GM12878 (cell line): ENCODE data around the gene LMF1. TPM values are rescaled to one million over a fixed set of nuclear protein-coding genes. Genes with fewer than 3 reads are reported as not detected.

Experiments used
- ATAC-seq: fragments of 200-7000 bp; cut with Tn5 transposase; 3 replicates; pipeline ENCODE4 v1.9.1; 2020; ENCODE audit warnings: mild to moderate bottlenecking, moderate library complexity
- BruUV-seq: library from RNA; stranded (reverse); fragments of 400-500 nt; replicated peaks from 2 replicates; lab custom pipeline; 2021; lab: Mats Ljungman, UMichigan
- CTCF ChIA-PET: fragments of 300-600 bp; sonication (Branson Sonifier 250); formaldehyde crosslinking; extraction: SDS; loops from one replicate; lab custom pipeline; 2021; ENCODE audit warnings: inconsistent platforms; lab: Yijun Ruan, JAX
- POLR2A ChIA-PET: fragments of 350-600 bp; formaldehyde crosslinking; extraction: SDS; loops from one replicate; lab custom pipeline; 2021; ENCODE audit warnings: inconsistent platforms; lab: Charles Lee
- RAD21 ChIA-PET: fragments of 300-600 bp; sonication (Branson Sonifier 250); formaldehyde crosslinking; loops from one replicate; lab custom pipeline; 2023; ENCODE audit warnings: antibody characterized with exemption; ENCODE audit not compliant: unreplicated experiment; lab: Charles Lee
- SMC1A ChIA-PET: fragments of 300-600 bp; sonication (Branson Sonifier 250); formaldehyde crosslinking; loops from one replicate; lab custom pipeline; 2023; ENCODE audit not compliant: unreplicated experiment, uncharacterized antibody; lab: Charles Lee
- DNase-seq: peaks from one replicate; pipeline ENCODE4 v3.0.0-alpha.2; 2011; ENCODE audit warnings: low read depth, low spot score
- FAIRE-seq: peaks from 3 replicates; lab custom pipeline; 2011; peaks lifted over from hg19 to GRCh38; lab: Jason Lieb, UNC
- H2AFZ ChIP-seq: 2 replicates; pipeline ENCODE4 v1.6.0; 2011; ENCODE audit warnings: low read depth, low read length, control low read depth; ENCODE audit not compliant: control insufficient read depth
- H3K27ac ChIP-seq: 2 replicates; pipeline ENCODE4 v1.5.1; 2011; ENCODE audit warnings: control low read depth; ENCODE audit not compliant: control insufficient read depth, insufficient read depth
- H3K27me3 ChIP-seq, 2 experiments: replicated peaks in 1 of 2; 2 replicates each; pipeline versions ENCODE4 v1.6.0 to v1.6.1; 2011; ENCODE audit warnings: low read length in 1 of 2; ENCODE audit not compliant: control insufficient read depth in 2 of 2, insufficient read depth in 2 of 2
- H3K36me3 ChIP-seq, 2 experiments: 2 replicates each; pipeline ENCODE4 v1.5.1; 2011; ENCODE audit warnings: low read length in 1 of 2; ENCODE audit not compliant: control insufficient read depth in 2 of 2, insufficient read depth in 2 of 2
- H3K4me1 ChIP-seq: 2 replicates; pipeline ENCODE4 v1.6.1; 2011; ENCODE audit warnings: mild to moderate bottlenecking, low read length, moderate library complexity, mixed read lengths; ENCODE audit not compliant: control insufficient read depth, insufficient read depth
- H3K4me2 ChIP-seq: 2 replicates; pipeline ENCODE4 v1.6.0; 2011; ENCODE audit warnings: control low read depth; ENCODE audit not compliant: control insufficient read depth, insufficient read depth
- H3K4me3 ChIP-seq: fragments of 200-600 bp; sonication (generic); 2 replicates; pipeline ENCODE4 v1.5.1; 2016
- H3K79me2 ChIP-seq: 2 replicates; pipeline ENCODE4 v1.6.0; 2011; ENCODE audit warnings: low read length; ENCODE audit not compliant: control insufficient read depth, insufficient read depth
- H3K9ac ChIP-seq: 2 replicates; pipeline ENCODE4 v1.8.0; 2011; ENCODE audit warnings: low read length, control low read depth, mixed read lengths; ENCODE audit not compliant: control insufficient read depth, insufficient read depth
- H3K9me3 ChIP-seq: replicated peaks from 3 replicates; pipeline ENCODE4 v1.5.1; 2011; ENCODE audit warnings: mild to moderate bottlenecking, low read length; ENCODE audit not compliant: control insufficient read depth, insufficient read depth
- H4K20me1 ChIP-seq: 2 replicates; pipeline ENCODE4 v1.6.0; 2011; ENCODE audit not compliant: control insufficient read depth, insufficient read depth
- ATF2 ChIP-seq: IDR thresholded peaks from 2 replicates; pipeline ENCODE4 v1.6.1; 2012; ENCODE audit warnings: low read length, inconsistent platforms
- ELK1 ChIP-seq: IDR thresholded peaks from 2 replicates; pipeline ENCODE4 v1.6.1; 2012; ENCODE audit warnings: low read depth, low read length, improper control_type of control experiment
- HDAC6 ChIP-seq: fragments of 200-600 bp; sonication (generic); IDR thresholded peaks from one replicate; pipeline ENCODE4 v1.8.0; 2017; ENCODE audit warnings: antibody characterized with exemption; ENCODE audit not compliant: unreplicated experiment
- KAT2A ChIP-seq: conservative IDR thresholded peaks from 2 replicates; pipeline ENCODE4 v1.6.1; 2011; ENCODE audit warnings: low read depth, low read length; ENCODE audit not compliant: control insufficient read depth
- RAD21 ChIP-seq: IDR thresholded peaks from 2 replicates; pipeline ENCODE4 v1.6.1; 2011; ENCODE audit warnings: mild to moderate bottlenecking, low read depth, low read length, moderate library complexity; ENCODE audit not compliant: insufficient read depth
- RCOR1 ChIP-seq: conservative IDR thresholded peaks from 2 replicates; pipeline ENCODE4 v1.6.1; 2012; ENCODE audit warnings: low read depth, low read length, improper control_type of control experiment
- SMARCA5 ChIP-seq: fragments of 450-650 bp; IDR thresholded peaks from 2 replicates; pipeline ENCODE4 v1.6.1; 2017; ENCODE audit warnings: mild to moderate bottlenecking
- SREBF1 ChIP-seq: IDR thresholded peaks from 2 replicates; pipeline ENCODE4 v1.6.1; 2012; ENCODE audit warnings: mild to moderate bottlenecking, low read length
- ZNF274 ChIP-seq: IDR thresholded peaks from one replicate; pipeline ENCODE4 v1.8.0; 2011; ENCODE audit not compliant: insufficient read length, insufficient read depth
- ZNF622 ChIP-seq: fragments of 450-650 bp; IDR thresholded peaks from 2 replicates; pipeline ENCODE4 v1.6.1; 2017; ENCODE audit warnings: mild to moderate bottlenecking, inconsistent platforms
- ZSCAN29 ChIP-seq: fragments of 450-650 bp; IDR thresholded peaks from 2 replicates; pipeline ENCODE4 v1.6.1; 2017; ENCODE audit warnings: mild to moderate bottlenecking, moderate library complexity
- WGBS: methylation state at CpG from one replicate; pipeline ENCODE4 v1.1.6; 2016; ENCODE audit warnings: low lambda C conversion rate; ENCODE audit not compliant: insufficient replicate concordance, insufficient coverage; ENCODE audit errors: missing lambda C conversion rate; 5-methylcytosine and 5-hydroxymethylcytosine counted together
- in situ Hi-C: fragments of 300-500 bp; cut with MboI; formaldehyde crosslinking; loops from 9 replicates; pipeline ENCODE4 v1.14.3; 2018; ENCODE audit warnings: mixed read lengths
- intact Hi-C: fragments of 100-400 bp; cut with micrococcal nuclease; formaldehyde crosslinking; loops from one replicate; pipeline ENCODE4 v1.14.2; 2022; ENCODE audit not compliant: unreplicated experiment
- polyA plus RNA-seq, 11 experiments: library from polyadenylated mRNA; depleted of rRNA in 4 of 11; unstranded in 6 of 11; stranded (reverse) in 5 of 11; fragments of >200 nt; fragmentation: Nextera tagmentation in 4 of 11; fragmentation: Illumina TruSeq in 1 of 11; extraction: Ambion mirVana in 4 of 11; extraction: Trizol in 1 of 11; gene quantifications; 1 replicate in 1 of 11; 2 replicates in 10 of 11; pipeline versions ENCODE4 v1.2.1 to v1.2.3, GENCODE V29; 2011 to 2016; ENCODE audit warnings: inconsistent platforms in 2 of 11, missing spikeins in 2 of 11, low read depth in 1 of 11
- total RNA-seq, 4 experiments: library from RNA; depleted of rRNA in 3 of 4; stranded (reverse); fragments of >200 nt in 3 of 4; fragmentation: Illumina TruSeq in 1 of 4; extraction: Trizol in 1 of 4; gene quantifications; 2 replicates each; pipeline versions ENCODE4 v1.2.1 to v1.2.3, GENCODE V29; 2013 to 2021
- TF ChIP-seq, protein P1 (sequence below): fragments of 450-650 bp; IDR thresholded peaks from 2 replicates; pipeline ENCODE4 v1.6.1; 2017; ENCODE audit warnings: low read depth, mild to moderate bottlenecking, moderate library complexity

LMF1 gene
- total and polyA plus RNA-seq, 10 of the 15 experiments (the other 5 are each of a cell fraction or from before 2014, with no cell fraction given), result 0.18 to 3.2 (median 1.4) TPM; not detected in 1

DNA sequence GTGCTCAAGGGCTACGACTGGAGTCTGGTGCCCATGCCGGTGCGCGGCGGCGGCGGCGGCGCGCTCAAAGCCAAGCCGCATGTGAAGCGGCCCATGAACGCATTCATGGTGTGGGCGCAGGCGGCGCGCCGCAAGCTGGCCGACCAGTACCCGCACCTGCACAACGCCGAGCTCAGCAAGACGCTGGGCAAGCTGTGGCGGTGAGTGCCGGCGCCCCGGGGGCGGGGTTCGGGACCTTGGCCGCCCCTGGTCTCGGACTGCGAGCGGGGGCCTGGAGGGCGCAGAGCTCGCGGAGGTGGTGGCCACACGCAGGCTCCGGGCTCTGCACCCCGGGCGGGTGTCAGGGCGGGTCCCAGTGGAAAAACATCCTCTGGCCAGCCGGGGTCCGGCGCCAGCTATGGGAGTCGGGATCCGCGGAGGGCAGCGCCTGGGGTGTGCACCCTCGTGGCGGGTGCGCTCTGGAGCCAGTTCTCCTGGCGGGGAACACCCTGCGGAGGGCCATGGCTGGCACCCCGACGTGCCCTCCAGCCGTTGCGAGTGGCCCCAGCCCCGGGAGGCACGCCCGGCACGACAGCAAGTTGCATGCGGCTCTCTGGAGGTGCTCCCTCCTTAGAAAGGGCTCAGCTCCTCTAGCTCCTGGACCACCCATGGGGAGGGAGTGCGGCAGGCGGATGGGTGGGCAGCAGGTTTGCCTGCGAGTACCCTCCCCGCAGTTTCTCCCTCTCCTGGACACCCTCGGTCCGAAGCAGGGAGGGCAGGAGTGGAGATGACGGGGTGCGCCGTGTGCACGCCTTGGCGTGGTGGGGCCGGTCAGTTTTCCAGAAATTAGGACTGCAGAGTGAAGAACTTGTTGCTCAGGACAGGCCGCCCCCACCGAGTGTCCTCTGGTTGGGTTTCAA is 11.6 kb upstream of the LMF1 start:
- in situ Hi-C loops (no loop called here), intact Hi-C loops (no loop called here)
- no peak overlapping the region for H3K4me3 ChIP-seq
- no peaks in the 10 kb centered on the region for H3K36me3 ChIP-seq
- BruUV-seq, result no TSS peak
- FAIRE-seq, result no peak
- H3K27me3 ChIP-seq, result peaks cover 0 to 7% of the 10 kb centered on the region in 2 experiments; a peak in 2 of 4 replicates
- H3K9ac ChIP-seq, result no peak overlapping the region
- H3K9me3 ChIP-seq, result no peaks in the 10 kb centered on the region
- ChIA-PET RAD21 (no interaction called here), SMC1A (no interaction called here)
- TF ChIP-seq HDAC6 (peak; percentile 17), KAT2A (no peak), RCOR1 (no peak)
- TF ChIP-seq, all 136 proteins: peak for 1
- no peak for ATAC-seq
- DNase-seq, result no peak
- ChIA-PET POLR2A (no interaction called here), CTCF (no interaction called here)
- WGBS, result 39% methylated on average over 54 of the region's 76 CpGs
- Histone ChIP-seq H3K4me1 (no peaks in the 10 kb centered on the region), H3K79me2 (no peaks in the 10 kb centered on the region), H3K4me2 (no peak overlapping the region), H2AFZ (no peak overlapping the region), H4K20me1 (no peaks in the 10 kb centered on the region), H3K27ac (no peak overlapping the region)

- no peaks in the 10 kb centered on the region for H4K20me1 ChIP-seq
- no peak within 1 kb of the TSS for H3K4me3 ChIP-seq
- H3K27me3 ChIP-seq, result peaks cover 0 to 7% of the 10 kb centered on the region in 2 experiments; a peak in 2 of 4 replicates
- CTCF ChIA-PET, result no interaction called here
- DNase-seq, result no peak
- H3K9ac ChIP-seq, result no peak within 1 kb of the TSS
- no TSS peak for BruUV-seq
- WGBS, result 36% methylated on average over 12 of the region's 80 CpGs
- intact Hi-C loops, result no loop called here
- H3K4me1 ChIP-seq, result no peaks in the 10 kb centered on the region
- RAD21 ChIA-PET, result no interaction called here
- H3K36me3 ChIP-seq, result no peaks in the 10 kb centered on the region
- FAIRE-seq, result no peak
- POLR2A ChIA-PET, result no interaction called here
- ATAC-seq, result no peak
- in situ Hi-C loops, result no loop called here
- H2AFZ ChIP-seq, result no peak within 1 kb of the TSS
- no peaks in the 10 kb centered on the region for H3K79me2 ChIP-seq
- SMC1A ChIA-PET, result no interaction called here
- no peaks in the 10 kb centered on the region for H3K9me3 ChIP-seq
- H3K4me2 ChIP-seq, result no peak within 1 kb of the TSS; the same call in 1 of the 2 replicates
- H3K27ac ChIP-seq, result no peak within 1 kb of the TSS
- no peak for TF ChIP-seq SREBF1
- no peak for TF ChIP-seq ATF2
- TF ChIP-seq, protein P1, sequence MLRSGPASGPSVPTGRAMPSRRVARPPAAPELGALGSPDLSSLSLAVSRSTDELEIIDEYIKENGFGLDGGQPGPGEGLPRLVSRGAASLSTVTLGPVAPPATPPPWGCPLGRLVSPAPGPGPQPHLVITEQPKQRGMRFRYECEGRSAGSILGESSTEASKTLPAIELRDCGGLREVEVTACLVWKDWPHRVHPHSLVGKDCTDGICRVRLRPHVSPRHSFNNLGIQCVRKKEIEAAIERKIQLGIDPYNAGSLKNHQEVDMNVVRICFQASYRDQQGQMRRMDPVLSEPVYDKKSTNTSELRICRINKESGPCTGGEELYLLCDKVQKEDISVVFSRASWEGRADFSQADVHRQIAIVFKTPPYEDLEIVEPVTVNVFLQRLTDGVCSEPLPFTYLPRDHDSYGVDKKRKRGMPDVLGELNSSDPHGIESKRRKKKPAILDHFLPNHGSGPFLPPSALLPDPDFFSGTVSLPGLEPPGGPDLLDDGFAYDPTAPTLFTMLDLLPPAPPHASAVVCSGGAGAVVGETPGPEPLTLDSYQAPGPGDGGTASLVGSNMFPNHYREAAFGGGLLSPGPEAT, result no peak
- TF ChIP-seq ZNF274, result no peak
- no peak for TF ChIP-seq ELK1
- TF ChIP-seq SMARCA5, result no peak
- TF ChIP-seq ZNF622, result no peak
- TF ChIP-seq ZSCAN29, result no peak
- TF ChIP-seq RAD21, result no peak
These were observed 10.9 kb upstream of the LMF1 start, which contains the start of gene SOX8 for GRCh38 chr16:981695-982144. Gene SOX8, plus strand, starts transcription at chr16:981770. Its CDS starts 153 bp downstream, at chr16:981923.
